Heart right ventricle (tissue), 16 donors: Measurements from ENCODE around the gene ABHD8. TPM values are rescaled to one million over a fixed set of nuclear protein-coding genes. Genes with fewer than 3 reads are reported as not detected.

Experiments
- ATAC-seq, 8 donors: fragments of 200-7000 bp; cut with Tn5 transposase; one replicate each; pipeline ENCODE4 v1.9.1; 2020; ENCODE audit warnings: mild to moderate bottlenecking in 8 of 8, moderate library complexity in 8 of 8, moderate number of reproducible peaks in 1 of 8
- DNase-seq, 2 donors: peaks; one replicate each; pipeline ENCODE4 v3.0.0-alpha.2; 2020
- H3K27ac ChIP-seq, 10 donors: fragments of 200-600 bp; sonication (generic) in 2 of 10; one replicate each; pipeline versions ENCODE4 v1.5.0 to v1.8.0; 2020 to 2022; ENCODE audit warnings: mild to moderate bottlenecking in 3 of 10
- H3K27me3 ChIP-seq, 7 donors: fragments of 200-600 bp; one replicate each; pipeline ENCODE4 v1.8.0; 2021 to 2022; ENCODE audit warnings: mild to moderate bottlenecking in 2 of 7
- H3K36me3 ChIP-seq, 9 donors: fragments of 200-600 bp; sonication (generic) in 1 of 9; one replicate each; pipeline versions ENCODE4 v1.5.0 to v1.8.0; 2020 to 2022; ENCODE audit warnings: mild to moderate bottlenecking in 2 of 9
- H3K4me1 ChIP-seq, 9 donors: fragments of 200-600 bp; sonication (generic) in 1 of 9; one replicate each; pipeline versions ENCODE4 v1.5.0 to v1.8.0; 2020 to 2022; ENCODE audit warnings: mild to moderate bottlenecking in 4 of 9
- H3K4me3 ChIP-seq, 10 donors: fragments of 200-600 bp; sonication (generic) in 2 of 10; one replicate each; pipeline versions ENCODE4 v1.5.0 to v1.8.0; 2020 to 2022; ENCODE audit warnings: mild to moderate bottlenecking in 7 of 10, moderate library complexity in 2 of 10
- H3K9me3 ChIP-seq, 11 donors: fragments of 200-600 bp in 10 of 11; sonication (generic) in 2 of 11; one replicate each; pipeline versions ENCODE4 v1.5.0 to v1.8.0; 2013 to 2022; ENCODE audit warnings: mild to moderate bottlenecking in 2 of 11, control low read depth in 1 of 11, moderate library complexity in 1 of 11
- WGBS, 2 donors: extraction: QIAGEN DNeasy Blood & Tissue Kit; methylation state at CpG; one replicate each; pipeline ENCODE4 v1.1.7; 2013; ENCODE audit warnings: inconsistent platforms in 1 of 2; 5-methylcytosine and 5-hydroxymethylcytosine counted together
- intact Hi-C, 10 donors: fragments of 100-400 bp; cut with DNase I; formaldehyde crosslinking; loops; one replicate each; pipeline versions ENCODE4 v1.11.1 to v1.14.2; 2022
- polyA plus RNA-seq, 2 donors: library from polyadenylated mRNA; stranded (reverse); fragments of 200-250 nt; gene quantifications; one replicate each; pipeline ENCODE4 v1.2.3, GENCODE V29; 2013
- total RNA-seq, 10 donors: library from RNA; stranded (reverse); fragmentation: NEBNext Ultra II Directional in 3 of 10; extraction: Animal tissue kit (Norgen Biotek cat#: 25700) in 3 of 10; gene quantifications; one replicate each; pipeline versions ENCODE4 v1.2.1 to v1.2.4, GENCODE V29; 2021 to 2023
- TF ChIP-seq, protein P1 (sequence below), 9 donors: fragments of 200-600 bp; sonication (generic) in 2 of 9; IDR thresholded peaks; one replicate each; pipeline versions ENCODE4 v1.5.0 to v1.8.0; 2021 to 2022; ENCODE audit warnings: antibody characterized with exemption in 9 of 9, mild to moderate bottlenecking in 5 of 9, moderate library complexity in 1 of 9
- donor health status: Arrhythmogenic right ventricular cardiomyopathy.
- donor health status: ischemic (EF 13 %, LVEDD 7.1; RV severe dilation, severe dysfunction).
- donor health status: healthy with polysubstance abuse.
- donor health status: DM: no; HTN: yes; CAD: no.
- donor health status: DM: no; HTN: no; CAD: no.
- donor health status: ischemic (EF 25% LVEDD 6.9; RV normal size, moderate dysfunction).
- donor health status: ischemic (EF 25% LVEDD 5.7; RV mildly dilated, moderate dysfunction).
- donor health status: healthy.
- donor health status: DM: yes; HTN: yes; CAD: no.
- donor health status: Ischemic cardiomyopathy.
- donor health status: ischemic (EF 35%, LVEDD 5.7; RV mildly dilated, moderate dysfunction).
- donor health status: nonischemic (EF 11% LVEDD 7.7; RV severe dilation, severe dysfunction).
- donor health status: DM: yes; HTN: yes; CAD: no.
- donor health status: PGD.
- donor health status: ischemic (EF 29% LVEDD 5.4; RV normal size, mild dysfunction).
- donor health status: nonischemic (EF 23%, LVEDD 6.1; RV moderate dilation, normal function).

The ABHD8 gene
- total and polyA plus RNA-seq, 12 donors, result 6.0 to 16.9 (median 8.2) TPM

DNA sequence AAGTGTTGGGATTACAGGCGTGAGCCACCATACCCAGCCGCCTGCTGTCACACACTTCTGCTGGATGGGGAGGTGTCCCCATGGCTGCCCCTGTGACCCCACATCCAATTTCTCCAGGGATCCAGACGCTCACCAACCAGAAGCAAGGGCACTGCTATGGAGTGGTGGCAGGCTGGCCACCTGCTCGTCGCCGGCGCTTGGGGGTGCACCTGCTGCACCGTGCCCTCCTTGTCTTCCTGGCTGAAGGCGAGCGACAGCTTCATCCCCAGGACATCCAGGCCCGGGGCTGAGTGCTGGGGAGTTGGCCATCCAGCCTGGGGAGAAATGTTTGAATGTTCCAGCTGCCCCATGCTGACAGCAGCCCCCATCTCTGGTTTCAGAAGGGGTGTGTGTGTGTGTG is 17.0 kb downstream of the ABHD8 start:
- TF ChIP-seq, protein P1, sequence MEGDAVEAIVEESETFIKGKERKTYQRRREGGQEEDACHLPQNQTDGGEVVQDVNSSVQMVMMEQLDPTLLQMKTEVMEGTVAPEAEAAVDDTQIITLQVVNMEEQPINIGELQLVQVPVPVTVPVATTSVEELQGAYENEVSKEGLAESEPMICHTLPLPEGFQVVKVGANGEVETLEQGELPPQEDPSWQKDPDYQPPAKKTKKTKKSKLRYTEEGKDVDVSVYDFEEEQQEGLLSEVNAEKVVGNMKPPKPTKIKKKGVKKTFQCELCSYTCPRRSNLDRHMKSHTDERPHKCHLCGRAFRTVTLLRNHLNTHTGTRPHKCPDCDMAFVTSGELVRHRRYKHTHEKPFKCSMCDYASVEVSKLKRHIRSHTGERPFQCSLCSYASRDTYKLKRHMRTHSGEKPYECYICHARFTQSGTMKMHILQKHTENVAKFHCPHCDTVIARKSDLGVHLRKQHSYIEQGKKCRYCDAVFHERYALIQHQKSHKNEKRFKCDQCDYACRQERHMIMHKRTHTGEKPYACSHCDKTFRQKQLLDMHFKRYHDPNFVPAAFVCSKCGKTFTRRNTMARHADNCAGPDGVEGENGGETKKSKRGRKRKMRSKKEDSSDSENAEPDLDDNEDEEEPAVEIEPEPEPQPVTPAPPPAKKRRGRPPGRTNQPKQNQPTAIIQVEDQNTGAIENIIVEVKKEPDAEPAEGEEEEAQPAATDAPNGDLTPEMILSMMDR (IDR thresholded peaks at IDR 0.05), result no peak
- intact Hi-C loops, result loop anchor here in 5 of 10 donors (10.0 kb wide), 3 partner anchors 71 to 511 kb away; partner anchors contain the start of gene USE1 (in 1 of the 5)
- Histone ChIP-seq H3K36me3 (no peaks in the 10 kb centered on the region), H3K27me3 (peaks cover 10 to 17% (median 13%) of the 10 kb centered on the region in 7 donors), H3K27ac (no peak overlapping the region), H3K4me3 (no peak overlapping the region), H3K9me3 (no peaks in the 10 kb centered on the region), H3K4me1 (peaks cover 13 to 22% (median 16%) of the 10 kb centered on the region in 9 donors)
- 92 to 95% methylated on average over 11 of the region's 11 CpGs for WGBS, 2 donors
- ATAC-seq (no peak), DNase-seq (no peak)

DNA sequence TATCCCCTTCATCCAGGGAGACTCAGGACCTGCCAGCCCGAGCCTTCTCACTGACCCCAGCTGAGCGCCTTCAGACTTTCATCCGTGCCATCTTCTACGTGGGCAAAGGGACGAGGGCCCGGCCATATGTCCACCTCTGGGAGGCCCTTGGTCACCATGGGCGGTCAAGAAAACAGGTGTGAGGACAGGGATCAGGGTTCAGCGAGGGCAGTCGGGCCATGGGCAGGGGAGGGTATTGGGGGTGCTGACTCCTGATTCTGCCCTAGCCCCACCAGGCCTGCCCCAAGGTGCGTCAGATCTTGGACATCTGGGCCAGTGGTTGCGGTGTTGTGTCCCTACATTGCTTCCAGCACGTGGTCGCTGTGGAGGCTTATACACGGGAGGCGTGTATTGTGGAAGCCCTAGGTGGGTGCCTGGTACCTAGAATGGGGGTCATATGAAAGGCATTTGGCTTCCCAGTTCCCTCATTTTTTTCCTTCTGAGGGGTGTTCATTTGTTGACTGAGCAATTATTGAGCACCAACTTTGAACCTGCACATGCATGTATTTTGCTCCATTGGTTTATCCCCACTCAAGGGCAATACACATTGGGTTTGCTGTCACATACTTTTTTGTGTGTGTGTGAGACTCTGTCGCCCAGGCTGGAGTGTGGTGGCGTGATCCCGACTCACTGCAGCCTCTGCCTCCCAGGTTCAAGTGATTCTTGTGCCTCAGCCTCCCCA is 17.6 kb downstream of the ABHD8 start:
- Histone ChIP-seq H3K27ac (no peak overlapping the region), H3K4me1 (peaks cover 13 to 22% (median 16%) of the 10 kb centered on the region in 9 donors), H3K9me3 (no peaks in the 10 kb centered on the region), H3K27me3 (peaks cover 11 to 24% (median 16%) of the 10 kb centered on the region in 7 donors), H3K36me3 (no peaks in the 10 kb centered on the region), H3K4me3 (no peak overlapping the region)
- 92 to 93% methylated on average over 18 of the region's 18 CpGs for WGBS, 2 donors
- DNase-seq (no peak), ATAC-seq (no peak)
- intact Hi-C loops, result loop anchor here in 5 of 10 donors (10.0 kb wide), 3 partner anchors 71 to 511 kb away; partner anchors contain the start of gene USE1 (in 1 of the 5)
- TF ChIP-seq, protein P1 (IDR thresholded peaks at IDR 0.05), result no peak

DNA sequence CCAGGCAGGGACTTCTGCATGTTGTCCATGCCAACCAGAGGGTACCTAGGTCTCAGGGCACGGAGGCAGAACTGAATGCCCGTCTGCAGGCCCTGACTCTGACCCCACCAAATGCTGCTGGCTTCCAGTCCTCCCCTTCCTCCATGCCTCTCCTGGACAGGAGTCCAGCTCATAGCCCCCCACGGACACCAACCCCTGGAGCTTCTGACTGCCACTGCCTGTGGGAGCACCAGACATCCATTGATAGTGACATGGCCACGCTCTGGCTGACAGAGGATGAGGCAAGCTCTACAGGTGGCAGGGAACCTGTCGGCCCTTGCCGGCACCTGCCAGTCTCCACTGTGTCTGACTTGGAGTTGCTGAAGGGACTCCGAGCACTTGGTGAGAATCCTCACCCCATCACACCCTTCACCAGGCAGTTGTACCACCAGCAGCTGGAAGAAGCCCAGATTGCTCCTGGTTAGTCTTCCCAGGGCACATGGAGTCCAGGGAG is 19.7 kb downstream of the ABHD8 start:
- H3K36me3 ChIP-seq, result peaks cover 0 to 11% (median 0%) of the 10 kb centered on the region in 9 donors
- TF ChIP-seq, protein P1 (IDR thresholded peaks at IDR 0.05), result no peak
- DNase-seq (no peak), ATAC-seq (no peak)
- WGBS, 2 donors, result 95 to 96% methylated on average over 7 of the region's 7 CpGs
- H3K4me1 ChIP-seq, result peaks cover 13 to 19% (median 16%) of the 10 kb centered on the region in 9 donors
- H3K9me3 ChIP-seq, result no peaks in the 10 kb centered on the region
- intact Hi-C loops, result loop anchor here (2.0 to 10.0 kb wide), 11 partner anchors 23 to 509 kb away; partner anchors contain the start of gene USE1 (in 1 of the 10)
- H3K27ac ChIP-seq, result no peak overlapping the region
- H3K27me3 ChIP-seq, result peaks cover 11 to 24% (median 16%) of the 10 kb centered on the region in 7 donors
- no peak overlapping the region for H3K4me3 ChIP-seq

DNA sequence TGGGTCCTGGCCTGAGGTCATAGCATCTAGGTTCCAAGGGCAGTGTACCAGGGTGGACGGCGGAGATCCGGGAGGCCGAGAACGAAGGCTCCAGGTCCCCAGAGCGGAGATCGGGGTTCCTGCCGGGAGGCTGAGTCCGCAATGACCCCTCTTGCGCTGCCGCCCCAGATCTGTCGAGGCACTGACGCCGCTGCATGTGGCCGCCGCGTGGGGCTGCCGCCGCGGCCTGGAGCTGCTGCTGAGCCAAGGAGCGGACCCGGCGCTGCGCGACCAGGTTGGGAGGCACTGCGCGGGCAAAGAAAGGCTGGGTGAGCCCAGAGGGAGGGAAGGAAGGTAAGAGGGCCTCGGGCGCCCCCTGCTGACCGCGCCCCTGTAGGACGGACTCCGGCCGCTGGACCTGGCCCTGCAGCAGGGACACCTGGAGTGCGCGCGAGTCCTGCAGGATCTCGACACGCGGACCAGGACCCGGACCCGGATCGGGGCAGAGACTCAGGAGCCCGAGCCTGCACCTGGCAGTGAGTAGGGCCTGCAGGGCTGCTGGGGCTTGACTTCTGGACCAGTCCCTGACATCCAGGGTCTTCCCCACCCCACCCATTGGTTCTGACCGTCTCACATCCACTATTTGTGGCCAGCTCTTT is 20.6 kb downstream of the ABHD8 start:
- peak; percentile 78 to 86 for DNase-seq
- WGBS, 2 donors, result 3% methylated on average over 45 of the region's 45 CpGs
- peak overlapping the region; percentile 6 to 56 (median 42) for H3K4me3 ChIP-seq
- peaks cover 0 to 20% (median under 1%) of the 10 kb centered on the region in 9 donors for H3K36me3 ChIP-seq
- intact Hi-C loops, result loop anchor here (1.0 to 10.0 kb wide), 12 partner anchors 22 to 508 kb away; partner anchors contain the start of gene USE1 (in 1 of the 10)
- no peak overlapping the region for H3K27ac ChIP-seq
- no peaks in the 10 kb centered on the region for H3K9me3 ChIP-seq
- peak; percentile 89 to 97 (median 94) for ATAC-seq
- peaks cover 11 to 21% (median 16%) of the 10 kb centered on the region in 7 donors for H3K27me3 ChIP-seq
- H3K4me1 ChIP-seq, result peaks cover 13 to 19% (median 16%) of the 10 kb centered on the region in 9 donors
- TF ChIP-seq, protein P1 (IDR thresholded peaks at IDR 0.05), result peak; percentile 89 to 98 (median 95)
